ENCODE measurements around the gene MPZL3.

The MPZL3 gene

DNA sequence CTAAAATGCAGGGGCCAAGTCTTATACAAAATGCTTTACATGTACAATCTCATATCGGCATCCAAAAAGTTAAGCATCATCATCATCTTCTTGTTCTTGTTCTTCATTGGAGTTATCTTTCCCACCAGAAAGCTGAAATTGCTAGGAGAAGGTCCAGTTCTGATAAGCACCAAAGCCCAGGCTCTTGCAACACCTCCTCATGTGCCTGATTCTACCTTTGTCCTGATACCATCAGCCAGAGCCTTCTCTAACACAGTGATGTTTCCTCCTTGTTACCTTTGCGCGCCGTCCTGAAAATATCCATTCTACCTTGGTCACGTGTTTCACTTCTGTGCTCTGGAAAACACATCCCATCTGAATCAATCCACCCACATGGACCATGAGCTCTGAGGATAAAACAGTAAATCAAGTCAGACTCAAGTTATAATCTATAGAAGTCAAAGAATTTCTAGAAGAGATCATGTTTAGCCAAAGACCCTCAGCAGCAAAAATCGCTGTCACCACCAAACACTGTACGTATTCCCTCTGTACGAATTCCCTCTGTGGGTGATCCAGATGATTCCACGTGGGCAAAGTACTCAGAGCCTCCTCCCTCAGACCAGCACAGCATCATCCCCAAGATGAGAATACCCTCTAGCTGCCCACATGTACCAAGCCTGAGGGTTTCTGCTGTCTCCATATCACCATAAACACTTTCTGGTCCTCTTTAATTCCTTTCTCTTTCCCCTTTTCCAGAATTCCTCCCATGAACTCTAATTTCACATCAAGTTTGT, 46.4 kb downstream of the MPZL3 start:
- DNase-seq (ENCODE audit: low spot score), result no peak
- TF ChIP-seq, protein P1, sequence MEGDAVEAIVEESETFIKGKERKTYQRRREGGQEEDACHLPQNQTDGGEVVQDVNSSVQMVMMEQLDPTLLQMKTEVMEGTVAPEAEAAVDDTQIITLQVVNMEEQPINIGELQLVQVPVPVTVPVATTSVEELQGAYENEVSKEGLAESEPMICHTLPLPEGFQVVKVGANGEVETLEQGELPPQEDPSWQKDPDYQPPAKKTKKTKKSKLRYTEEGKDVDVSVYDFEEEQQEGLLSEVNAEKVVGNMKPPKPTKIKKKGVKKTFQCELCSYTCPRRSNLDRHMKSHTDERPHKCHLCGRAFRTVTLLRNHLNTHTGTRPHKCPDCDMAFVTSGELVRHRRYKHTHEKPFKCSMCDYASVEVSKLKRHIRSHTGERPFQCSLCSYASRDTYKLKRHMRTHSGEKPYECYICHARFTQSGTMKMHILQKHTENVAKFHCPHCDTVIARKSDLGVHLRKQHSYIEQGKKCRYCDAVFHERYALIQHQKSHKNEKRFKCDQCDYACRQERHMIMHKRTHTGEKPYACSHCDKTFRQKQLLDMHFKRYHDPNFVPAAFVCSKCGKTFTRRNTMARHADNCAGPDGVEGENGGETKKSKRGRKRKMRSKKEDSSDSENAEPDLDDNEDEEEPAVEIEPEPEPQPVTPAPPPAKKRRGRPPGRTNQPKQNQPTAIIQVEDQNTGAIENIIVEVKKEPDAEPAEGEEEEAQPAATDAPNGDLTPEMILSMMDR (IDR thresholded peaks at IDR 0.05; ENCODE audit: extremely low read depth, missing control alignments), result no peak

DNA sequence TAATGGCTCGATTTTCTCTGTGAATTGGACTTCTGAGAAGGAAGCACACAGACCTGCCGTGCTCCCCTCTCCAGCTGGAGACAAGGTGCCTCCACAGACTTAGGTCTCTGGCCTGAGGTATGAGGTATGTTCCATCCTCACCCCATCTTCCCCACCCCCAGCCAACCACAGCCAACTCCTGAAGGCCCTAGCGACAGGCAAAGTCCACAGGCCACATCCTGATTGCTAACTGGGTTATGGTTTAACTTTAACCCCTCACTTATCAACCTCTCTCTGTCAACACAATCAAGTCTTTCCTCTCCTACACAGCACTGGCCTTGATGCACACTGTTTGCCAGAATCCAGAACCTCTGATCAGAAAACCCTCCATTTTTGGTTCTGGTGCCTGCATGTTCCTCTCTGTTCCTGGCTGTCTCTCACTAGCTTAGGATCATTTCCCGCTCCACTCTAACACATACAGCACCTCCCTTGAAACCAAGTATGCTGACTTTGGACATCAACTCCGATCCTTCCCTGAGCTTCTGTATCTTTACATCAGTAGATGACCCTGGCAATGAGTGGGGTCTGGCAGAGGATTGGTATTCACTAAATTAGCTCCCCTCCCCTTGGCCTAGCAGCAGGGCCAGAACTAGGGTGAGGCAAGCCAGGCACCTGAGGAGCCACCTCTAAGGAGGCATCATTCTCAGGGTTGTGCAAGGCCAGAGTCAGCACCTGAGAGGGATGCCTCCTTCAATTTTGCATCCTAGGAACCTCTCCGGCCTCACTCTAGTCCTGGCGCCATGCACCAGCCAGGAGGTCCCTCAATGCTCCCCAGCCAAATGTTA, 49.4 kb downstream of the MPZL3 start:
- DNase-seq (ENCODE audit: low spot score), result no peak
- TF ChIP-seq, protein P1 (IDR thresholded peaks at IDR 0.05; ENCODE audit: extremely low read depth, missing control alignments), result no peak

DNA sequence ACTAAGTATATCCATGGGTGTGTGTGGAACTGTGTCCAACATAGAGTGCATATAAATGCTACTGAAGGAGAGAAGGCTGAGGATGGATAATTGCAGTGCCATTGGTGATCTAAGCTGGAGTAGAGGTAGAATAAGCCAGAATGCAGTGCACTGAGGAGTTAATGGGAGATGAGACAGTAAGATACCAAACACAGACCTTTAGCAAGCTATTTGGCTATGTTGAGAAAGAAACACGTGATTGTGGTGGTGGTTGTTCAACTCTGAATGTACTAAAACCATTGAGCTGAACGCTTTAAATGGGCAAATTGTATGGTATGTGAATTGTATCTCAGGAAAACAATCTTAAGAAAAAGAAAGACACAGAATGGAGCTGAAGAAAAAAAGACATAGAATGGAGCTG, 50.2 kb downstream of the MPZL3 start:
- TF ChIP-seq, protein P1 (IDR thresholded peaks at IDR 0.05; ENCODE audit: extremely low read depth, missing control alignments), result no peak
- no peak for DNase-seq (ENCODE audit: low spot score)

DNA sequence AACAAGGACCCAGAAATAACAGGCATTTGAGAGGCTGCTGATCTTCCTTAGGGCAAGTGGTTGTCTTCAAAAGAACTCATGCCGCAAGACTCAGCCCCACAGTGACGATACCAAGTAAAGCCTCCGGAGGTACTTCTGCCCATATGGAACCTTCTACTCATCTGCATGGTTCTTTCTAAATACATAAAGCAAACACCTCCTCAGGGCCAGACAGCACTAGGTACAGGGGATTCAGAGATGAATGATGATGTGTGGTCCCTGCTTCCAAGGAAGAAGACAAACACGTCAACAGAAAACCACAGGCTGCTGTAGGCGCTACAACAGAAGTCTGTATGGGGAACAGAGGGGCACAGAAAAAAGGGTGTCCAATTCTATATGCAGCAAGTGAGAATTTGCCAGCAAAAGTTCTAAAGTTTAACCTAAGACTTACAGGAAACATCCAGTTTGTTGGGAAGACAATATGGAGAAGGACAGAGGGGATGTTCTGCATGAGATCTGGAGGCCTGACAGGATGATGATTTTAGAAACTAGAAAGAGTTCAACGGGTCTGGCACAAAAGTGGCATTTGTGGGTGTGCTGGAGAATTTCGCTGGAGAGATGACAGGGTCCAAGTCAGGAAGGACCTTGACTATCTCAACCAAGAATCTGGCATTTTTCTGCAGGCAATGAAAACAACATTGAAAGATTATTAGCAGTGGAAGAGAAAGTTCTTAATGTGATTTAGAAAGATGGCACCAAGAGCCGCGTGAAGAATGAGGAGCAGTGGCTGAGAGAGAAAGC, 51.1 kb downstream of the MPZL3 start:
- DNase-seq (ENCODE audit: low spot score), result no peak
- TF ChIP-seq, protein P1 (IDR thresholded peaks at IDR 0.05; ENCODE audit: extremely low read depth, missing control alignments), result no peak

DNA sequence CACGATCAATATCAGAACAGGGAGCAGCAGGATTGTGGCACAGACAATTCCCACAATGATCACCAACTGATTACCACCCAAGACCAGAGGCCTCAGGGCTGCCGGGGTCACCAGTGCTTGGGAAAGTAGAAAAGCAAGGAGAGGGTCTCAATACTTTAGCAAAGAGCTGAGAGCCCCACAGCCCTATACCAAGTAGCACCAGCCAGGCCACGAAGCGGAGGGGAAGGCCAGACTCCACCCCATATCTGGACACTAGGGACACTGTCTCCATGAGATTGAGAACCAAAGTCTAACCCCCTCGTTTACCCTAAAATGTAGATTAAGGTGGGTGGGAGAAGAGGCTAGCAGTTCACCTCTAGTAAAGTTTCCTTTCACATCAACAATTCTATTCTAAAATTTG, 51.7 kb downstream of the MPZL3 start:
- TF ChIP-seq, protein P1 (IDR thresholded peaks at IDR 0.05; ENCODE audit: extremely low read depth, missing control alignments), result no peak
- DNase-seq (ENCODE audit: low spot score), result no peak

DNA sequence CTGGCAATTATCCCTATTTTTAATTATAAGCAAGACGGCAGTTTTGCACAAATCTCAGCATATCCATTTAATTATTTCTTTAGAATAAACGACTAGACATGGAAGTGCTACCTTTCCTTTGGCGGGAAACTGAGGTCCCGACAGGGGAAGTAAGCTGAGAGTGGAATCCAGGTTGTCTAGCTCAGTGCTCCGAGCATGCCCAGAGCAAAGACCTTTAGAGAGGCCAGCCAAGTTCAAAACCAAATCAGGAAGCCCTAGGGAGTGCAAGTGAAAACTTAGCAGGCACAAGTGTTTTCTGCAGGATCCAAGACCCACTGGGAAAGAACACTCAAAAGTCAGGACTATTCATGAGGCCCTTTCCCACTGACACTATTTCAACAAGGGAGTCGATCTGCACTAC, 53.0 kb downstream of the MPZL3 start:
- no peak for DNase-seq (ENCODE audit: low spot score)

More for the DNA sequence above, 53.0 kb downstream of the MPZL3 start:
- TF ChIP-seq, protein P1 (IDR thresholded peaks at IDR 0.05; ENCODE audit: extremely low read depth, missing control alignments), result no peak

Data from GM20000 (cell line).